Endothelial cell of umbilical vein (primary cell): ENCODE results near the gene FOXP1. TPM values are rescaled to one million over a fixed set of nuclear protein-coding genes. Genes with fewer than 3 reads are reported as not detected.

Experiments used
- BruUV-seq: library from RNA; stranded (reverse); fragments of 400-500 nt; replicated peaks from 2 replicates; lab custom pipeline; 2021; lab: Mats Ljungman, UMichigan
- CTCF ChIA-PET: fragments of 300-600, 350-600 bp; sonication (Branson Sonifier 250); formaldehyde crosslinking; loops from one replicate; lab custom pipeline; 2021; ENCODE audit warnings: antibody characterized with exemption, inconsistent platforms; lab: Charles Lee
- POLR2A ChIA-PET: fragments of 300-600, 350-600 bp; sonication (Branson Sonifier 250); formaldehyde crosslinking; loops from one replicate; lab custom pipeline; 2021; ENCODE audit warnings: antibody characterized with exemption, inconsistent platforms; lab: Charles Lee
- DNase-seq: peaks from one replicate; pipeline ENCODE4 v3.0.0-alpha.2; 2011; ENCODE audit warnings: low read depth, low spot score
- FAIRE-seq: peaks from 2 replicates; lab custom pipeline; 2011; peaks lifted over from hg19 to GRCh38; lab: Jason Lieb, UNC
- H2AFZ ChIP-seq: 2 replicates; pipeline ENCODE4 v1.6.0; 2012; ENCODE audit warnings: low read depth, low read length, control low read depth, inconsistent platforms
- H3K27ac ChIP-seq: 2 replicates; pipeline ENCODE4 v1.5.1; 2011; ENCODE audit warnings: low read depth, mild to moderate bottlenecking, control low read depth, low read length, moderate library complexity; ENCODE audit not compliant: insufficient read depth
- H3K27me3 ChIP-seq, 2 experiments: 2 replicates each; pipeline versions ENCODE4 v1.6.0 to v1.6.1; 2011; ENCODE audit warnings: low read length in 2 of 2, mixed read lengths in 1 of 2; ENCODE audit not compliant: control insufficient read depth in 2 of 2, insufficient read depth in 2 of 2
- H3K36me3 ChIP-seq, 2 experiments: 2 replicates in 1 of 2; 3 replicates in 1 of 2; pipeline ENCODE4 v1.5.1; 2011; ENCODE audit warnings: low read length in 2 of 2, mild to moderate bottlenecking in 1 of 2, moderate library complexity in 1 of 2; ENCODE audit not compliant: control insufficient read depth in 2 of 2, insufficient read depth in 2 of 2; ENCODE audit errors: extremely low read depth in 1 of 2
- H3K4me1 ChIP-seq: 3 replicates; pipeline ENCODE4 v1.5.1; 2011; ENCODE audit warnings: mild to moderate bottlenecking, low read length; ENCODE audit not compliant: control insufficient read depth, insufficient read depth; ENCODE audit errors: extremely low read depth
- H3K4me2 ChIP-seq: 2 replicates; pipeline ENCODE4 v1.6.1; 2011; ENCODE audit warnings: low read length, control low read depth, mixed read lengths; ENCODE audit not compliant: insufficient read depth
- H3K4me3 ChIP-seq, 3 experiments: fragments of 200-600 bp in 1 of 3; sonication (generic), shearing (Covaris generic) in 1 of 3; replicated peaks in 1 of 3; 2 replicates each; pipeline ENCODE4 v1.5.1; 2011 to 2016; ENCODE audit warnings: control low read depth in 3 of 3, low read length in 3 of 3, mild to moderate bottlenecking in 2 of 3, inconsistent platforms in 1 of 3, low read depth in 1 of 3, moderate library complexity in 1 of 3; ENCODE audit not compliant: insufficient read depth in 1 of 3
- H3K79me2 ChIP-seq: 2 replicates; pipeline ENCODE4 v1.6.0; 2012; ENCODE audit warnings: low read length, inconsistent platforms; ENCODE audit not compliant: control insufficient read depth, insufficient read depth
- H3K9ac ChIP-seq: replicated peaks from 2 replicates; pipeline ENCODE3; 2011; ENCODE audit warnings: low read length, control low read depth; ENCODE audit not compliant: insufficient read depth; ENCODE audit errors: extremely low read depth
- H3K9me1 ChIP-seq: replicated peaks from 3 replicates; pipeline ENCODE4 v1.6.0; 2011; ENCODE audit warnings: mild to moderate bottlenecking, low read length; ENCODE audit not compliant: control insufficient read depth, insufficient read depth; ENCODE audit errors: extremely low read depth
- H3K9me3 ChIP-seq: replicated peaks from 2 replicates; pipeline ENCODE4 v1.5.1; 2012; ENCODE audit warnings: low read length, inconsistent platforms; ENCODE audit not compliant: control insufficient read depth, insufficient read depth
- H4K20me1 ChIP-seq: replicated peaks from 2 replicates; pipeline ENCODE3; 2011; ENCODE audit warnings: mild to moderate bottlenecking, low read length; ENCODE audit not compliant: control insufficient read depth, insufficient read depth; ENCODE audit errors: extremely low read depth
- EZH2 ChIP-seq: IDR thresholded peaks from 2 replicates; pipeline ENCODE4 v1.6.1; 2012; ENCODE audit warnings: borderline replicate concordance, low read depth, mild to moderate bottlenecking, moderate library complexity, low read length, inconsistent platforms; ENCODE audit not compliant: severe bottlenecking
- FOS ChIP-seq: IDR thresholded peaks from 2 replicates; pipeline ENCODE4 v1.6.1; 2011; ENCODE audit warnings: mild to moderate bottlenecking, low read length, moderate library complexity, borderline replicate concordance; ENCODE audit not compliant: insufficient read depth
- GATA2 ChIP-seq: IDR thresholded peaks from 2 replicates; pipeline ENCODE4 v1.7.0; 2011; ENCODE audit warnings: low read depth, mild to moderate bottlenecking, moderate library complexity, mixed read lengths, low read length; ENCODE audit not compliant: insufficient read length, insufficient read depth
- JUN ChIP-seq: IDR thresholded peaks from 2 replicates; pipeline ENCODE4 v1.6.1; 2011; ENCODE audit warnings: borderline replicate concordance, low read depth; ENCODE audit not compliant: insufficient read length, insufficient read depth
- POLR2A ChIP-seq: IDR thresholded peaks from 2 replicates; pipeline ENCODE4 v1.6.1; 2012; ENCODE audit warnings: low read depth, mild to moderate bottlenecking, control low read depth, low read length
- POLR2AphosphoS5 ChIP-seq: IDR thresholded peaks from 2 replicates; pipeline ENCODE4 v1.6.1; 2012; ENCODE audit warnings: low read depth, mild to moderate bottlenecking, control low read depth, low read length, moderate library complexity; ENCODE audit not compliant: insufficient read depth
- dilution Hi-C: fragments of 300-500 bp; cut with MboI; formaldehyde crosslinking; loops from one replicate; pipeline ENCODE4 v1.15.0; 2019; ENCODE audit warnings: low sequenced_read_pairs; ENCODE audit not compliant: extremely low pct_ligation_motif_present
- intact Hi-C: fragments of 100-400 bp; cut with micrococcal nuclease; formaldehyde crosslinking; loops from one replicate; pipeline ENCODE4 v1.10.0; 2022
- polyA plus RNA-seq, 4 experiments: library from polyadenylated mRNA; depleted of rRNA in 3 of 4; stranded (reverse) in 3 of 4; unstranded in 1 of 4; fragments of >200 nt; gene quantifications; 2 replicates each; pipeline versions ENCODE4 v1.2.1 to v1.2.3, GENCODE V29; 2011 to 2012; ENCODE audit warnings: missing spikeins in 1 of 4
- total RNA-seq: library from RNA; stranded (reverse); gene quantifications from 2 replicates; pipeline ENCODE4 v1.2.3, GENCODE V29; 2021
- TF ChIP-seq, protein P1 (sequence below): IDR thresholded peaks from 2 replicates; pipeline ENCODE4 v1.6.1; 2011; ENCODE audit not compliant: insufficient read depth, insufficient read length
- TF ChIP-seq, protein P2 (sequence below), 2 donors: IDR thresholded peaks; 1 replicate in 1 of 2; 2 replicates in 1 of 2; pipeline ENCODE4 v1.5.1; 2011; ENCODE audit warnings: low read length in 2 of 2, mild to moderate bottlenecking in 2 of 2, moderate library complexity in 2 of 2, control low read depth in 1 of 2, inconsistent platforms in 1 of 2, low read depth in 1 of 2; ENCODE audit not compliant: insufficient read depth in 1 of 2; ENCODE audit errors: extremely low read depth in 1 of 2

The FOXP1 gene
- total and polyA plus RNA-seq, 2 donors (not counting 3 experiments of a cell fraction or from before 2014, with no cell fraction given) = 41.0 to 107 TPM

DNA sequence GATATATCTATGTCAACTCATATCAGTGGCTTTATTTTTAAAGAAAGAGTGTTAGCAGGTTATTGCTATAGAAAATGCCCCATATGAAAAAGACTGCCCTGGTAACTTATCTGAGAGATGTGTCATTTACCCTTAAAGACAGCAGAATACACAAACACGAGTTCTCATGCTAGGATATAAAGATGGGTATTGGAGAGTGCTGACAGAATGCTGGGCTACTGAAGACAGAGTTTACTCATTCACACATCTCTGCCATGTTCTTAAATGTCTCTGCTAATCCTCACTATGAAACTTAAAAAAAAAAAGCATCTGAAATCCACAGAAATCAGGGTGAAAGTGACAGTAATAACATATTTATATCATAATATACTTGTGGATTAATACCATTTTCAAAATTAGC, 126.7 kb downstream of the FOXP1 start:
- no peaks in the 10 kb centered on the region for H4K20me1 ChIP-seq
- CTCF ChIA-PET = interaction anchor here (0.7 to 1.0 kb wide), 2 partner anchors 59 to 67 kb away, joined by 3 read pairs; no protein-coding TSS in a partner anchor
- DNase-seq (no peak), FAIRE-seq (no peak)
- no peak overlapping the region for H3K9ac ChIP-seq
- no peaks in the 10 kb centered on the region for H3K27me3 ChIP-seq
- intact Hi-C loops (no loop called here), dilution Hi-C loops (no loop called here)
- no TSS peak for BruUV-seq
- H3K9me1 ChIP-seq = no peaks in the 10 kb centered on the region
- H2AFZ ChIP-seq = no peak overlapping the region
- POLR2A ChIA-PET = interaction anchor here (0.7 kb wide), 1 partner anchor 70 kb away, joined by 3 read pairs; no protein-coding TSS in a partner anchor
- no peaks in the 10 kb centered on the region for H3K9me3 ChIP-seq
- no peak overlapping the region for H3K4me2 ChIP-seq
- no peaks in the 10 kb centered on the region for H3K79me2 ChIP-seq
- TF ChIP-seq POLR2AphosphoS5 (no peak), POLR2A (no peak), EZH2 (no peak), JUN (no peak), GATA2 (no peak), FOS (no peak)
- TF ChIP-seq, protein P1, sequence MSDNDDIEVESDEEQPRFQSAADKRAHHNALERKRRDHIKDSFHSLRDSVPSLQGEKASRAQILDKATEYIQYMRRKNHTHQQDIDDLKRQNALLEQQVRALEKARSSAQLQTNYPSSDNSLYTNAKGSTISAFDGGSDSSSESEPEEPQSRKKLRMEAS = no peak
- TF ChIP-seq, protein P2, sequence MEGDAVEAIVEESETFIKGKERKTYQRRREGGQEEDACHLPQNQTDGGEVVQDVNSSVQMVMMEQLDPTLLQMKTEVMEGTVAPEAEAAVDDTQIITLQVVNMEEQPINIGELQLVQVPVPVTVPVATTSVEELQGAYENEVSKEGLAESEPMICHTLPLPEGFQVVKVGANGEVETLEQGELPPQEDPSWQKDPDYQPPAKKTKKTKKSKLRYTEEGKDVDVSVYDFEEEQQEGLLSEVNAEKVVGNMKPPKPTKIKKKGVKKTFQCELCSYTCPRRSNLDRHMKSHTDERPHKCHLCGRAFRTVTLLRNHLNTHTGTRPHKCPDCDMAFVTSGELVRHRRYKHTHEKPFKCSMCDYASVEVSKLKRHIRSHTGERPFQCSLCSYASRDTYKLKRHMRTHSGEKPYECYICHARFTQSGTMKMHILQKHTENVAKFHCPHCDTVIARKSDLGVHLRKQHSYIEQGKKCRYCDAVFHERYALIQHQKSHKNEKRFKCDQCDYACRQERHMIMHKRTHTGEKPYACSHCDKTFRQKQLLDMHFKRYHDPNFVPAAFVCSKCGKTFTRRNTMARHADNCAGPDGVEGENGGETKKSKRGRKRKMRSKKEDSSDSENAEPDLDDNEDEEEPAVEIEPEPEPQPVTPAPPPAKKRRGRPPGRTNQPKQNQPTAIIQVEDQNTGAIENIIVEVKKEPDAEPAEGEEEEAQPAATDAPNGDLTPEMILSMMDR (IDR thresholded peaks at IDR 0.05; ENCODE audit: extremely low read depth in 1 of 2, insufficient read depth in 1 of 2, low read depth in 1 of 2, low read length in 2 of 2) = no peak
- H3K27ac ChIP-seq = no peak overlapping the region
- H3K36me3 ChIP-seq = no peaks in the 10 kb centered on the region
- no peak overlapping the region for H3K4me3 ChIP-seq
- H3K4me1 ChIP-seq = peaks cover 8% of the 10 kb centered on the region
